Skeletal muscle cell (primary cell): ENCODE results near the gene ACAD10.
"Not testable (repeated sequence)": the region's sequence is repeated elsewhere in the genome, so short reads cannot be mapped to it uniquely, and the experiment has no call there.

Source experiments
- DNase-seq: peaks from one replicate; pipeline ENCODE4 v3.0.0-alpha.2; 2010; ENCODE audit warnings: low read depth
- H3K4me3 ChIP-seq: 2 replicates; pipeline ENCODE4 v1.5.1; 2011; ENCODE audit warnings: low read depth, mild to moderate bottlenecking, control low read depth, low read length, moderate library complexity

Gene ACAD10

GRCh38 chr12:111685322-111685810, 487 bp upstream of the ACAD10 start:
- DNase-seq, result no peak
- H3K4me3 ChIP-seq, result peak overlapping the region; percentile 98

- DNase-seq, result no peak
- H3K4me3 ChIP-seq, result peak overlapping the region; percentile 98
Measured at GRCh38 chr12:111686574-111687105, 787 bp downstream of the ACAD10 start.

GRCh38 chr12:111687255-111687654, 1.4 kb downstream of the ACAD10 start:
- no peak overlapping the region for H3K4me3 ChIP-seq
- no peak for DNase-seq

GRCh38 chr12:111687952-111688351, 2.1 kb downstream of the ACAD10 start:
- H3K4me3 ChIP-seq, result no peak overlapping the region
- DNase-seq, result no peak

GRCh38 chr12:111691262-111691661, 5.4 kb downstream of the ACAD10 start:
- H3K4me3 ChIP-seq, result no peak overlapping the region
- no peak for DNase-seq

- no peak for DNase-seq
- no peak overlapping the region for H3K4me3 ChIP-seq
Measured at GRCh38 chr12:111692575-111693210, 6.8 kb downstream of the ACAD10 start.

- no peak overlapping the region for H3K4me3 ChIP-seq
- no peak for DNase-seq
Measured at GRCh38 chr12:111693818-111694217, 8.0 kb downstream of the ACAD10 start.

- no peak overlapping the region for H3K4me3 ChIP-seq
- no peak for DNase-seq
Measured at GRCh38 chr12:111699962-111700361, 14.1 kb downstream of the ACAD10 start.

GRCh38 chr12:111705672-111706071, 19.8 kb downstream of the ACAD10 start:
- H3K4me3 ChIP-seq, result no peak overlapping the region
- DNase-seq, result no peak

GRCh38 chr12:111706145-111706544, 20.3 kb downstream of the ACAD10 start:
- DNase-seq, result no peak
- H3K4me3 ChIP-seq, result no peak overlapping the region

GRCh38 chr12:111715279-111715678, 29.4 kb downstream of the ACAD10 start:
- DNase-seq, result no peak
- H3K4me3 ChIP-seq, result no peak overlapping the region

- not testable (repeated sequence) for H3K4me3 ChIP-seq, DNase-seq
Measured at GRCh38 chr12:111719316-111719715, 33.5 kb downstream of the ACAD10 start.

- no peak overlapping the region for H3K4me3 ChIP-seq
- no peak for DNase-seq
Measured at GRCh38 chr12:111720457-111720856, 34.6 kb downstream of the ACAD10 start.

GRCh38 chr12:111723646-111724360, 38.0 kb downstream of the ACAD10 start:
- not testable (repeated sequence) for H3K4me3 ChIP-seq, DNase-seq

- no peak for DNase-seq
- no peak overlapping the region for H3K4me3 ChIP-seq
Measured at GRCh38 chr12:111728795-111729194, 42.9 kb downstream of the ACAD10 start.

- DNase-seq, result no peak
- H3K4me3 ChIP-seq, result no peak overlapping the region
Measured at GRCh38 chr12:111730420-111730819, 44.6 kb downstream of the ACAD10 start.

- no peak overlapping the region for H3K4me3 ChIP-seq
- DNase-seq, result no peak
Measured at GRCh38 chr12:111732786-111733185, 46.9 kb downstream of the ACAD10 start.

GRCh38 chr12:111733340-111733915, 47.6 kb downstream of the ACAD10 start:
- no peak overlapping the region for H3K4me3 ChIP-seq

GRCh38 chr12:111739524-111739923, 53.7 kb downstream of the ACAD10 start:
- DNase-seq, H3K4me3 ChIP-seq: not testable (repeated sequence)

More at GRCh38 chr12:111733340-111733915, 47.6 kb downstream of the ACAD10 start:
- DNase-seq, result no peak

- no peak overlapping the region for H3K4me3 ChIP-seq
- DNase-seq, result no peak
Measured at GRCh38 chr12:111741235-111741812, 55.5 kb downstream of the ACAD10 start.
